Activated CD4-positive, alpha-beta T cell treated with anti-CD3 and anti-CD28 coated beads for 48 hours (primary cell): ENCODE data around the gene KRT75.
"Not testable (repeated sequence)": the region's sequence is repeated elsewhere in the genome, so short reads cannot be mapped to it uniquely, and the experiment has no call there.

Source experiments
- DNase-seq: peaks from one replicate; pipeline ENCODE4 v3.0.0-alpha.2; 2020

KRT75 gene

GRCh38 chr12:52434081-52434733 is at the start of gene KRT75:
Gene KRT75 (minus strand): TSS chr12:52434371. CDS start chr12:52434304, 67 bp downstream.
- DNase-seq: no peak

GRCh38 chr12:52480073-52480472 is 45.9 kb upstream of the KRT75 start:
- no peak for DNase-seq

- DNase-seq: no peak
Observed at GRCh38 chr12:52477651-52478050, 43.5 kb upstream of the KRT75 start.

- no peak for DNase-seq
Observed at GRCh38 chr12:52474212-52474611, 40.0 kb upstream of the KRT75 start.

GRCh38 chr12:52473768-52474167 is 39.6 kb upstream of the KRT75 start, which contains the start of gene KRT6C:
Gene KRT6C (minus strand): TSS chr12:52473805. CDS start chr12:52473737, 68 bp downstream.
- DNase-seq: no peak

- DNase-seq: no peak
Observed at GRCh38 chr12:52469853-52470252, 35.7 kb upstream of the KRT75 start.

GRCh38 chr12:52464897-52465296 is 30.7 kb upstream of the KRT75 start:
- DNase-seq: no peak

- no peak for DNase-seq
Observed at GRCh38 chr12:52461693-52462092, 27.5 kb upstream of the KRT75 start.

GRCh38 chr12:52458861-52459260 is 24.7 kb upstream of the KRT75 start:
- DNase-seq: no peak

- DNase-seq: no peak
Observed at GRCh38 chr12:52455821-52456220, 21.6 kb upstream of the KRT75 start.

- DNase-seq: no peak
Observed at GRCh38 chr12:52454411-52455201, 20.4 kb upstream of the KRT75 start.

- DNase-seq: no peak
Observed at GRCh38 chr12:52452101-52452500, 17.9 kb upstream of the KRT75 start, which contains the start of gene KRT6B. Gene KRT6B (minus strand): TSS chr12:52452146. CDS start chr12:52452078, 68 bp downstream.

GRCh38 chr12:52448228-52448627 is 14.1 kb upstream of the KRT75 start:
- DNase-seq: no peak

GRCh38 chr12:52447196-52447595 is 13.0 kb upstream of the KRT75 start:
- not testable (repeated sequence) for DNase-seq

- no peak for DNase-seq
Observed at GRCh38 chr12:52446367-52447045, 12.3 kb upstream of the KRT75 start.

- no peak for DNase-seq
Observed at GRCh38 chr12:52445876-52446275, 11.7 kb upstream of the KRT75 start.

- no peak for DNase-seq
Observed at GRCh38 chr12:52444647-52445595, 10.8 kb upstream of the KRT75 start.

GRCh38 chr12:52443966-52444365 is 9.8 kb upstream of the KRT75 start:
- DNase-seq: no peak

GRCh38 chr12:52442600-52443061 is 8.5 kb upstream of the KRT75 start:
- no peak for DNase-seq

- DNase-seq: no peak
Observed at GRCh38 chr12:52441320-52441911, 7.2 kb upstream of the KRT75 start.

GRCh38 chr12:52440821-52441319 is 6.7 kb upstream of the KRT75 start:
- no peak for DNase-seq

GRCh38 chr12:52439845-52440244 is 5.7 kb upstream of the KRT75 start:
- DNase-seq: no peak
